Panc1 (cell line): ENCODE measurements around the gene BAX. TPM values are rescaled to one million over a fixed set of nuclear protein-coding genes. Genes with fewer than 3 reads are reported as not detected.
"Not testable (repeated sequence)": the region's sequence is repeated elsewhere in the genome, so short reads cannot be mapped to it uniquely, and the experiment has no call there.

ENCODE experiments used
- ATAC-seq: fragments of 200-7000 bp; cut with Tn5 transposase; 2 replicates; pipeline ENCODE4 v1.9.1; 2020; ENCODE audit warnings: mild to moderate bottlenecking, moderate library complexity
- BruUV-seq: library from RNA; stranded (reverse); fragments of 400-500 nt; replicated peaks from 2 replicates; lab custom pipeline; 2021; lab: Mats Ljungman, UMichigan
- CTCF ChIA-PET: fragments of 300-600 bp; sonication (Branson Sonifier 250); formaldehyde crosslinking; loops from one replicate; lab custom pipeline; 2022; ENCODE audit warnings: antibody characterized with exemption; lab: Charles Lee
- POLR2A ChIA-PET: fragments of 300-600 bp; sonication (Branson Sonifier 250); formaldehyde crosslinking; loops from one replicate; lab custom pipeline; 2022; ENCODE audit warnings: antibody characterized with exemption; lab: Charles Lee
- DNase-seq: peaks from one replicate; pipeline ENCODE4 v3.0.0-alpha.2; 2010; ENCODE audit warnings: low read depth, low spot score
- H3K27ac ChIP-seq: 2 replicates; pipeline ENCODE4 v1.5.1; 2011; ENCODE audit warnings: mild to moderate bottlenecking, low read length, inconsistent platforms
- H3K27me3 ChIP-seq: fragments of 200-500 bp; sonication (Bioruptor generic); 2 replicates; pipeline ENCODE4 v1.6.0; 2014; ENCODE audit warnings: low read length, inconsistent platforms; ENCODE audit not compliant: control insufficient read depth, insufficient read depth
- H3K36me3 ChIP-seq: fragments of 200-500 bp; sonication (Bioruptor generic); 2 replicates; pipeline ENCODE4 v1.5.1; 2014; ENCODE audit warnings: inconsistent platforms, mild to moderate bottlenecking, low read length, moderate library complexity; ENCODE audit not compliant: control insufficient read depth, insufficient read depth
- H3K4me1 ChIP-seq: 2 replicates; pipeline ENCODE4 v1.5.1; 2011; ENCODE audit warnings: inconsistent platforms, mild to moderate bottlenecking, low read length, moderate library complexity; ENCODE audit not compliant: control insufficient read depth, insufficient read depth
- H3K4me3 ChIP-seq, 2 experiments: 2 replicates each; pipeline ENCODE4 v1.5.1; 2011 to 2012; ENCODE audit warnings: low read depth in 2 of 2, low read length in 2 of 2, mild to moderate bottlenecking in 2 of 2, inconsistent platforms in 1 of 2, moderate library complexity in 1 of 2
- H3K9me3 ChIP-seq: fragments of 200-500 bp; sonication (Bioruptor generic); 2 replicates; pipeline ENCODE4 v1.5.1; 2014; ENCODE audit warnings: low read depth, mild to moderate bottlenecking, inconsistent platforms, low read length, moderate library complexity; ENCODE audit not compliant: control insufficient read depth, insufficient read depth
- CTCF ChIP-seq: fragments of 450-650 bp; IDR thresholded peaks from 2 replicates; pipeline ENCODE4 v1.5.1; 2017; ENCODE audit warnings: mild to moderate bottlenecking
- POLR2AphosphoS5 ChIP-seq: IDR thresholded peaks from 2 replicates; pipeline ENCODE4 v1.6.1; 2012; ENCODE audit warnings: mild to moderate bottlenecking, low read depth, low read length, moderate library complexity
- REST ChIP-seq, 2 experiments: IDR thresholded peaks; 2 replicates each; pipeline ENCODE4 v1.6.1; 2011 to 2012; ENCODE audit warnings: low read depth in 2 of 2, control low read depth in 1 of 2, low read length in 1 of 2, mild to moderate bottlenecking in 1 of 2, moderate library complexity in 1 of 2; ENCODE audit not compliant: insufficient read depth in 1 of 2
- SIN3A ChIP-seq: IDR thresholded peaks from 2 replicates; pipeline ENCODE4 v1.6.1; 2012; ENCODE audit warnings: low read depth, mild to moderate bottlenecking, low read length, moderate library complexity, borderline replicate concordance; ENCODE audit not compliant: insufficient read depth
- TCF7L2 ChIP-seq: IDR thresholded peaks from 2 replicates; pipeline ENCODE4 v1.6.1; 2011; ENCODE audit warnings: mild to moderate bottlenecking, low read depth, low read length, inconsistent platforms
- in situ Hi-C: cut with HindIII; loops from 2 replicates; pipeline ENCODE4 v1.10.0; 2016; ENCODE audit warnings: low sequenced_read_pairs, low pct_unique_long_range_greater_than_20kb
- intact Hi-C: fragments of 100-400 bp; cut with micrococcal nuclease; formaldehyde crosslinking; loops from one replicate; pipeline ENCODE4 v1.10.0; 2022; ENCODE audit not compliant: unreplicated experiment
- total RNA-seq: library from RNA; stranded (reverse); gene quantifications from one replicate; pipeline ENCODE4 v1.2.1, GENCODE V29; 2021; ENCODE audit not compliant: unreplicated experiment

BAX gene
- total RNA-seq, 1 experiment from 2014 or later: 100 TPM

GRCh38 chr19:48906324-48906723, 48.4 kb upstream of the BAX start:
- in situ Hi-C loops: no loop called here
- CTCF ChIA-PET: no interaction called here

GRCh38 chr19:48907671-48908070, 47.0 kb upstream of the BAX start:
- no peak for ATAC-seq
- Histone ChIP-seq H3K4me3 (no peak overlapping the region), H3K27ac (no peak overlapping the region), H3K4me1 (no peaks in the 10 kb centered on the region), H3K36me3 (no peaks in the 10 kb centered on the region; the same call in none of the 2 replicates), H3K27me3 (no peaks in the 10 kb centered on the region), H3K9me3 (no peaks in the 10 kb centered on the region)
- intact Hi-C loops (no loop called here), in situ Hi-C loops (no loop called here)
- no peak for DNase-seq
- ChIA-PET POLR2A (no interaction called here), CTCF (no interaction called here)
- no TSS peak for BruUV-seq
- no peak for TF ChIP-seq TCF7L2
- no peak for TF ChIP-seq SIN3A
- TF ChIP-seq CTCF: no peak
- TF ChIP-seq POLR2AphosphoS5: no peak
- no peak for TF ChIP-seq REST (IDR thresholded peaks at IDR 0.05; ENCODE audit: insufficient read depth in 1 of 2, low read depth in 2 of 2, low read length in 1 of 2)

More at GRCh38 chr19:48906324-48906723, 48.4 kb upstream of the BAX start:
- Histone ChIP-seq H3K27ac (no peak overlapping the region), H3K36me3 (no peaks in the 10 kb centered on the region), H3K4me3 (no peak overlapping the region), H3K27me3 (no peaks in the 10 kb centered on the region), H3K4me1 (no peaks in the 10 kb centered on the region), H3K9me3 (no peaks in the 10 kb centered on the region)
- TF ChIP-seq TCF7L2 (no peak), SIN3A (no peak)
- intact Hi-C loops: no loop called here
- POLR2A ChIA-PET: no interaction called here
- BruUV-seq: no TSS peak
- ATAC-seq (no peak), DNase-seq (no peak)

- H3K4me3 ChIP-seq, in situ Hi-C loops, H3K9me3 ChIP-seq, H3K27me3 ChIP-seq, H3K4me1 ChIP-seq, intact Hi-C loops, H3K36me3 ChIP-seq, POLR2A ChIA-PET, DNase-seq, ATAC-seq, H3K27ac ChIP-seq, BruUV-seq, CTCF ChIA-PET: not testable (repeated sequence)
Observed at GRCh38 chr19:48909424-48910077, 45.1 kb upstream of the BAX start.
